BLaER1 (cell line): ENCODE data around the gene ANKRD13A.
"Not testable (repeated sequence)": the region's sequence is repeated elsewhere in the genome, so short reads cannot be mapped to it uniquely, and the experiment has no call there.

ENCODE experiments used
- H3K27ac ChIP-seq: shearing (Covaris generic); formaldehyde crosslinking; 2 replicates; pipeline ENCODE4 v1.8.1; 2022
- H3K27me3 ChIP-seq: shearing (Covaris generic); formaldehyde crosslinking; 2 replicates; pipeline ENCODE4 v1.8.1; 2022
- H3K36me3 ChIP-seq: shearing (Covaris generic); formaldehyde crosslinking; 2 replicates; pipeline ENCODE4 v1.8.1; 2022
- H3K4me1 ChIP-seq: shearing (Covaris generic); formaldehyde crosslinking; 2 replicates; pipeline ENCODE4 v1.8.1; 2022
- H3K4me2 ChIP-seq: shearing (Covaris generic); formaldehyde crosslinking; 2 replicates; pipeline ENCODE4 v1.8.1; 2022
- H3K4me3 ChIP-seq: shearing (Covaris generic); formaldehyde crosslinking; 2 replicates; pipeline ENCODE4 v1.8.1; 2022
- H3K9ac ChIP-seq: shearing (Covaris generic); formaldehyde crosslinking; 2 replicates; pipeline ENCODE4 v1.8.1; 2022
- H3K9me3 ChIP-seq: shearing (Covaris generic); formaldehyde crosslinking; 2 replicates; pipeline ENCODE4 v1.8.1; 2022
- H4K20me1 ChIP-seq: shearing (Covaris generic); formaldehyde crosslinking; 2 replicates; pipeline ENCODE4 v1.8.1; 2022
- Cebpa-rat ChIP-seq: shearing (Covaris generic); IDR thresholded peaks from 2 replicates; pipeline ENCODE4 v1.8.1; 2022

The ANKRD13A gene

DNA sequence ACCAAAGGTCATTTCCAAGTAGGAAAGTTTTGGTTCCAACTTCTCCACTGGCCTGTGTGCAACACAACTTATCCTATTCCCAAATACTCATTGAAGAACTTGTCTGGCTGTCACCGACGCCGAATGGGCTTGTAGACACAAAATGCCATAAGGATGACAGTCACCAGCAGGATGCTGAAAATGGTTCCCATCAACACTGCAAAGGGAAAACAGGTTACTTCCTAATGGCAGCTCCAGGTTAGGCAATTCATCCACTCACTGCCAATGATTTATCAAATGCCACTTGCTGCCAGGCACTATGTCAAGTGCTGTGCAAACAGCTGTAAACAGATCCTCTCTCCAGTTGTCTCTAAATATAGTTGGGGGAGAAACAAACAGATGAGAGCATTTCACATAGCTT, 43.0 kb downstream of the ANKRD13A start:
- no peak overlapping the region for H3K9ac ChIP-seq
- peak overlapping the region; percentile 57 for H3K4me2 ChIP-seq
- H3K27ac ChIP-seq: peak overlapping the region; percentile 65
- H3K36me3 ChIP-seq: peaks cover 49% of the 10 kb centered on the region
- TF ChIP-seq Cebpa-rat: no peak
- H4K20me1 ChIP-seq: peaks cover 2% of the 10 kb centered on the region; the same call in 1 of the 2 replicates
- no peaks in the 10 kb centered on the region for H3K9me3 ChIP-seq
- H3K27me3 ChIP-seq: no peaks in the 10 kb centered on the region
- H3K4me3 ChIP-seq: no peak overlapping the region
- H3K4me1 ChIP-seq: peaks cover 83% of the 10 kb centered on the region

GRCh38 chr12:110046451-110047187, 47.4 kb downstream of the ANKRD13A start:
- H3K9ac ChIP-seq: peak overlapping the region; percentile 87; the same call in 1 of the 2 replicates
- H3K27ac ChIP-seq: no peak overlapping the region
- H3K4me2 ChIP-seq: peak overlapping the region; percentile 95
- peaks cover 70% of the 10 kb centered on the region for H3K4me1 ChIP-seq
- peaks cover 25% of the 10 kb centered on the region for H3K36me3 ChIP-seq
- H3K4me3 ChIP-seq: peak overlapping the region; percentile 96; the same call in 1 of the 2 replicates
- no peak for TF ChIP-seq Cebpa-rat
- peaks cover 11% of the 10 kb centered on the region; the same call in 1 of the 2 replicates for H4K20me1 ChIP-seq
- no peaks in the 10 kb centered on the region for H3K27me3 ChIP-seq
- H3K9me3 ChIP-seq: no peaks in the 10 kb centered on the region

- peaks cover 11% of the 10 kb centered on the region; the same call in 1 of the 2 replicates for H4K20me1 ChIP-seq
- peaks cover 62% of the 10 kb centered on the region for H3K4me1 ChIP-seq
- peak overlapping the region; percentile 78 for H3K27ac ChIP-seq
- no peaks in the 10 kb centered on the region for H3K27me3 ChIP-seq
- no peak for TF ChIP-seq Cebpa-rat
- peak overlapping the region; percentile 96 for H3K4me3 ChIP-seq
- peak overlapping the region; percentile 87 for H3K9ac ChIP-seq
- H3K36me3 ChIP-seq: peaks cover 17% of the 10 kb centered on the region
- H3K9me3 ChIP-seq: no peaks in the 10 kb centered on the region
- H3K4me2 ChIP-seq: peak overlapping the region; percentile 95
Observed at GRCh38 chr12:110047297-110047940, 48.2 kb downstream of the ANKRD13A start.

DNA sequence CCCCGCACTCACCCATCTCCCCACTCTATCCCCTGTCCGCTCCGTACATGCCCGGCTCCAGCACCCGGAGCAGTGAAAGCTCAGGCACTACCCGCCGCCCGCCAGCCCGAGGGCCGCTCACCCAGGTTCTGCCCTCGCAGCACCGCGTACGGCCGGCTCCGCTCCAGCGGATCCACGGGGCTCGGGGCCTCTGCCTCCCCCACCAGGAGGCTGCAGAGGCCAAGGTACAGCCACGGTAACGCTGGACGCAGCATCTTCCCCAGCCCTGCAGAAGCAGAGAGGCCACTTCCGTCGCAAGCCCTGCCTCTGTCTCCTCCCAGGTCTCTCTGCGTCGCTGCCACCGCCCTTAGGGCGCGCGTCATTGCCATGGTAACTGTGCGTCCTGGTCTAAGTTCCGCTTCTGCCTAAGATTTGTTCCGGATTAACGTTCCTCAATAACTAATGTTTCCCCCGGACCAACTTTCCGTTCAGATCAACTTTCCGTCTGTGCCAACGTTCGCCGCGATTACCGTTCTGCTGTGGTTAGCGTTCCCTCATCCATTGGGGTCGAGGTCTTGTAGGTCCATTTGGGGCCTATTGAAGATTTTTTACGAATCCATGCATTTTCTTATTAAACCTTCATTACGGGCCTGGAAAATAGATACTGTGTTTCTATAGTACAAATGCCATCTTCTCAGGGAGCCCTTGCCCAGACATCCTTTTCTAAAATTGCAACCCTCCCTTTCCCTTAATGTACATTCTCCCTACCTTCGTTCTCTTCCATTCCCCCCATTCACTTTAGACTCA, 49.2 kb downstream of the ANKRD13A start, which contains the start of gene C12orf76:
TSS of gene C12orf76 (minus strand) at position 281 of the 786 bp plus-strand sequence. CDS start at position 254, 27 bp downstream.
- Histone ChIP-seq H3K9me3 (no peaks in the 10 kb centered on the region), H3K9ac (peak within 1 kb of the TSS; percentile 87), H3K4me2 (peak within 1 kb of the TSS; percentile 95), H3K4me1 (peaks cover 52% of the 10 kb centered on the region), H4K20me1 (peaks cover 11% of the 10 kb centered on the region; the same call in 1 of the 2 replicates), H3K4me3 (peak within 1 kb of the TSS; percentile 96), H3K36me3 (peaks cover 14% of the 10 kb centered on the region), H3K27ac (peak within 1 kb of the TSS; percentile 78), H3K27me3 (no peaks in the 10 kb centered on the region)
- TF ChIP-seq Cebpa-rat: no peak

DNA sequence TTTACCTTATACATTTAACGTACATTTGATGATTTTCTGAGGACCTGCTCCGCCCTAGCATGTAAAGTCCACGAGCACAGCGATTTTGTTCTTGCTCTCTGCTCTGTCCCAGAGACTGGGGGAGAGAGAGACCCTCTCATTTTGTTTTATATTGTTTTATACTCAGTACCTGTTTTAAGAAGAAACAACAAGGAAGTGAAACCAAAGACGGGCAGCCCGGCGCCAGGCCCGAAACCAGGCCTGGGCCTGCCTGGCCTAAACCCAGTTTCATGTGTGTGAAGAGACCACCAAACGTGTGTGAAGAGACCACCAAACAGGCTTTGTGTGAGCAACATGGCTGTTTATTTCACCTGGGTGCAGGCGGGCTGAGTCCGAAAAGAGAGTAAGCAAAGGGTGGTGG, 49.8 kb downstream of the ANKRD13A start:
- Histone ChIP-seq H3K9ac (peak overlapping the region; percentile 87), H4K20me1 (peaks cover 11% of the 10 kb centered on the region; the same call in 1 of the 2 replicates), H3K27ac (peak overlapping the region; percentile 78), H3K36me3 (peaks cover 10% of the 10 kb centered on the region), H3K4me3 (peak overlapping the region; percentile 96), H3K4me2 (peak overlapping the region; percentile 95), H3K4me1 (peaks cover 46% of the 10 kb centered on the region)
- not testable (repeated sequence) for H3K27me3 ChIP-seq, H3K9me3 ChIP-seq

DNA sequence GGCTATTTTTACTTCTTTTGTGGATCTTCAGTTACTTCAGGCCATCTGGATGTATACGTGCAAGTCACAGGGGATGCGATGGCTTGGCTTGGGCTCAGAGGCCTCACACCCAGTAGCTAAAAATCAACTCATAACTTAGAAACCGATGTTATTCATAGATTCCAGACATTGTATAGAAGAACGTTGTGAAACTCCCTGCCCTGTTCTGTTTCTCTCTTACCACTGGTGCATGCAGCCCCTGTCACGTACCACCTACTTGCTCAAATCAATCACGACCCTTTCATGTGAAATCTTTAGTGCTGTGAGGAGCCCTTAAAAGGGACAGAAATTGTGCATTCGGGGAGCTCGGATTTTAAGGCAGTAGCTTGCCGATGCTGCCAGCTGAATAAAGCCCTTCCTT, 50.4 kb downstream of the ANKRD13A start:
- H3K9me3 ChIP-seq, H3K9ac ChIP-seq, H3K27me3 ChIP-seq, H3K36me3 ChIP-seq, H3K4me3 ChIP-seq: not testable (repeated sequence)
- H4K20me1 ChIP-seq: peaks cover 11% of the 10 kb centered on the region; the same call in 1 of the 2 replicates
- peak overlapping the region; percentile 95 for H3K4me2 ChIP-seq
- H3K27ac ChIP-seq: peak overlapping the region; percentile 78; the same call in 1 of the 2 replicates
- peaks cover 45% of the 10 kb centered on the region for H3K4me1 ChIP-seq

GRCh38 chr12:110050927-110051326, 51.7 kb downstream of the ANKRD13A start:
- Histone ChIP-seq H3K4me1 (peaks cover 44% of the 10 kb centered on the region), H3K27ac (no peak overlapping the region), H3K9me3 (no peaks in the 10 kb centered on the region), H3K9ac (no peak overlapping the region), H3K4me3 (no peak overlapping the region), H3K36me3 (0 out of 2 replicates have a peak, but pooled peaks cover 5% of the 10 kb centered on the region), H3K27me3 (no peaks in the 10 kb centered on the region), H3K4me2 (no peak overlapping the region), H4K20me1 (peaks cover 11% of the 10 kb centered on the region; the same call in 1 of the 2 replicates)
- TF ChIP-seq Cebpa-rat: no peak

- H3K4me3 ChIP-seq, H4K20me1 ChIP-seq, H3K36me3 ChIP-seq, H3K9me3 ChIP-seq, H3K27ac ChIP-seq, H3K4me1 ChIP-seq, H3K27me3 ChIP-seq, H3K4me2 ChIP-seq, H3K9ac ChIP-seq: not testable (repeated sequence)
Observed at GRCh38 chr12:110055375-110056352, 56.4 kb downstream of the ANKRD13A start.

DNA sequence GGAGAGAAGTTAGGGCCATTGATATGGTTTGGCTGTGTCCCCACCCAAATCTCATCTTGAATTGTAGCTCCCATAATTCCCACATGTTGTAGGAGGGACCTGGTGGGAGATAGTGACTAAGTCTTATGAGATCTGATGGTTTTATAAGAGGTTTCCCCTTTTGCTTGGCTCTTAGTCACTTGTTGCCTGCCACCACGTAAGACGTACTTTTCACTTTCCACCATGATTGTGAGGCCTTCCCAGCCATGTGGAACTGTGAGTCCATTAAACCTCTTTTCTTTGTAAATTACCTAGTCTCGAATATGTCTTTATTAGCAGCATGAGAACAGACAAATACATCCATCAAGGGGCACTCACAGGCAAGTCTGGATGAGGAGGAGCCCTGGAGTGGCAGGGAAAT, 57.4 kb downstream of the ANKRD13A start:
- not testable (repeated sequence) for H3K36me3 ChIP-seq, H3K4me2 ChIP-seq, H3K27ac ChIP-seq, H3K9me3 ChIP-seq, H3K4me1 ChIP-seq, H3K9ac ChIP-seq, H3K4me3 ChIP-seq, H4K20me1 ChIP-seq, H3K27me3 ChIP-seq
